Ishikawa (cell line): ENCODE data around the gene ZFAND5.

Experiments
- CEBPB ChIP-seq: IDR thresholded peaks from 2 replicates; pipeline ENCODE4 v1.6.1; 2012
- EGR1 ChIP-seq: IDR thresholded peaks from 2 replicates; pipeline ENCODE4 v1.6.1; 2012
- EP300 ChIP-seq: IDR thresholded peaks from 2 replicates; pipeline ENCODE4 v1.6.1; 2012; ENCODE audit warnings: borderline replicate concordance
- NFIC ChIP-seq: IDR thresholded peaks from 2 replicates; pipeline ENCODE4 v1.6.1; 2012
- RAD21 ChIP-seq: IDR thresholded peaks from 2 replicates; pipeline ENCODE4 v1.6.1; 2012; ENCODE audit warnings: low read depth
- REST ChIP-seq: IDR thresholded peaks from 2 replicates; pipeline ENCODE4 v1.6.1; 2012; ENCODE audit warnings: low read depth, mild to moderate bottlenecking
- TAF1 ChIP-seq: IDR thresholded peaks from 2 replicates; pipeline ENCODE4 v1.6.1; 2012; ENCODE audit warnings: low read depth, mild to moderate bottlenecking
- TEAD4 ChIP-seq: IDR thresholded peaks from 2 replicates; pipeline ENCODE4 v1.6.1; 2012
- YY1 ChIP-seq: IDR thresholded peaks from 2 replicates; pipeline ENCODE4 v1.6.1; 2012; ENCODE audit warnings: low read depth
- TF ChIP-seq, protein P1 (sequence below): IDR thresholded peaks from 2 replicates; pipeline ENCODE4 v1.6.1; 2012
- TF ChIP-seq, protein P2 (sequence below): IDR thresholded peaks from 2 replicates; pipeline ENCODE4 v1.6.1; 2012

GRCh38 chr9:72352911-72353388 is 12.1 kb downstream of the ZFAND5 start:
- TF ChIP-seq EGR1: no peak
- TF ChIP-seq CEBPB: no peak
- TF ChIP-seq, protein P1, sequence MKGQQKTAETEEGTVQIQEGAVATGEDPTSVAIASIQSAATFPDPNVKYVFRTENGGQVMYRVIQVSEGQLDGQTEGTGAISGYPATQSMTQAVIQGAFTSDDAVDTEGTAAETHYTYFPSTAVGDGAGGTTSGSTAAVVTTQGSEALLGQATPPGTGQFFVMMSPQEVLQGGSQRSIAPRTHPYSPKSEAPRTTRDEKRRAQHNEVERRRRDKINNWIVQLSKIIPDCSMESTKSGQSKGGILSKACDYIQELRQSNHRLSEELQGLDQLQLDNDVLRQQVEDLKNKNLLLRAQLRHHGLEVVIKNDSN: no peak
- no peak for TF ChIP-seq REST
- no peak for TF ChIP-seq YY1
- no peak for TF ChIP-seq TAF1
- TF ChIP-seq EP300: no peak
- TF ChIP-seq, protein P2, sequence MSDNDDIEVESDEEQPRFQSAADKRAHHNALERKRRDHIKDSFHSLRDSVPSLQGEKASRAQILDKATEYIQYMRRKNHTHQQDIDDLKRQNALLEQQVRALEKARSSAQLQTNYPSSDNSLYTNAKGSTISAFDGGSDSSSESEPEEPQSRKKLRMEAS: no peak
- no peak for TF ChIP-seq RAD21
- TF ChIP-seq NFIC: no peak
- TF ChIP-seq TEAD4: no peak
